IMR-90 (cell line): ENCODE measurements around the gene GRIA4.

Source experiments
- CTCF ChIP-seq: conservative IDR thresholded peaks from 2 replicates; pipeline ENCODE4 v1.5.1; 2012; ENCODE audit warnings: mild to moderate bottlenecking, low read depth, low read length, improper control_type of control experiment
- POLR2A ChIP-seq: IDR thresholded peaks from 2 replicates; pipeline ENCODE4 v1.6.1; 2012; ENCODE audit warnings: mild to moderate bottlenecking, low read depth, low read length
- RAD21 ChIP-seq: IDR thresholded peaks from 2 replicates; pipeline ENCODE4 v1.6.1; 2012; ENCODE audit warnings: low read length, improper control_type of control experiment
- USF2 ChIP-seq: fragments of 150-350 bp; IDR thresholded peaks from 2 replicates; pipeline ENCODE4 v1.6.1; 2017; ENCODE audit warnings: mild to moderate bottlenecking, antibody characterized with exemption, low read length, low read depth

DNA sequence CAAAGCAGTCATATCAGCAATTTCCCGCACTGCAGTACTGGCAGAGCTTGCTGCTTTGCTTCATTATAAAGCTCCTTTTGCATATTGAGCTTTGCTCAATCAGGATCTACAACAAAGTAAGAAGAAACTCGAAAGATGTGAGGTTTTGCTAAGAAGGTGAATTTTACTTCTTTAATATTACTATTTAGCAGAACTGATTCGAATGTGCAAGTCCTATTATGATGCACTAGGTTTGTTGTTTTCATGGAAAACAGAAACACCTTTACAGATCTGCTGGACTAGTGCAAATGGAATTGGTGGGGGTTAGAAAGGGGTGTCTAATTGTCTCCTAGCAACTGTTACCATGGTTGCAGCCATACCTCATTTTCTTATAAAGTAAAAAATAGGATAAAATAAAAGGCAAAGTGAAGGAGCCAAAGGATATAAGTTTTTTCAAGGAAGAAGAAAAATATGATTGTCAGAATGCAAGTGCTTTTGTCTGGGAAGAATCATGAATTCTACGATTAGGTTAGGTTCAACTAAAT, 259.0 kb downstream of the GRIA4 start:
- TF ChIP-seq POLR2A: no peak
- no peak for TF ChIP-seq CTCF
- no peak for TF ChIP-seq RAD21
- TF ChIP-seq USF2: no peak
